Stimulated activated naive B cell treated with anti-CD40 and anti-IgM and Interleukin-4, amounts not matched to agents 10 μg/mL and 1 μg/mL and 100 μg/mL, for 72 hours (primary cell): ENCODE data around the gene PPP3CA.
"Not testable (repeated sequence)": the region's sequence is repeated elsewhere in the genome, so short reads cannot be mapped to it uniquely, and the experiment has no call there.

Experiments used
- ATAC-seq, 2 donors: fragments of 150-1000 bp; cut with Tn5 transposase; replicated peaks; 2 replicates each; pipeline ENCODE4 v1.10.0; 2021; ENCODE audit warnings: moderate library complexity in 1 of 2
- DNase-seq: peaks from one replicate; pipeline ENCODE4 v3.0.0; 2021
- H3K27ac Mint-ChIP-seq: one replicate; pipeline ENCODE4 v1.8.0; 2022; ENCODE audit warnings: mild to moderate bottlenecking, mixed read lengths
- H3K27me3 Mint-ChIP-seq, 2 donors: one replicate each; pipeline ENCODE4 v1.8.0; 2022; ENCODE audit warnings: mixed read lengths in 2 of 2
- H3K36me3 Mint-ChIP-seq, 2 donors: one replicate each; pipeline ENCODE4 v1.8.0; 2022; ENCODE audit warnings: mixed read lengths in 2 of 2, mild to moderate bottlenecking in 1 of 2
- H3K4me1 Mint-ChIP-seq, 2 donors: one replicate each; pipeline ENCODE4 v1.8.0; 2022; ENCODE audit warnings: mixed read lengths in 2 of 2, mild to moderate bottlenecking in 1 of 2
- H3K4me3 Mint-ChIP-seq, 2 donors: one replicate each; pipeline ENCODE4 v1.8.0; 2022; ENCODE audit warnings: mild to moderate bottlenecking in 2 of 2, mixed read lengths in 2 of 2, moderate library complexity in 1 of 2
- H3K9me3 Mint-ChIP-seq, 2 donors: one replicate each; pipeline ENCODE4 v1.8.0; 2022; ENCODE audit warnings: mixed read lengths in 2 of 2, mild to moderate bottlenecking in 1 of 2

The PPP3CA gene

DNA sequence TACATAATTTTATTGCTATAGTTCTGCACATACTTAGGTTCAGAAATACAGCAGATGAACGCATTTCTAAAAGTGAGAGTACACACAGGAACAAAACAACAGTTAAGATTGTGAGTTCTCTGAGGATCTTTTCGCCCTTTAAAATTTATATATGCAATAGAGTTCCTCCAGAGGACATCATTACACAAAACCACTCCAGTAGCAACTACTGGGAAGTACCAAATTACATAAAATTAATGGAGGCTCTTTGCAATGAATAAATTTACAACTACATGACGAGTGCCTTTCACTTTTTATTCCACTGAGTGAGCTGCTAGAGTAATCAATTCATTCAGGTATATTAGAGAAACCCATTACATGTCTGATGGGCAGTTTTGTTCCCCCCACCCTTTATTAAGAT, 107.2 kb downstream of the PPP3CA start:
- Mint-ChIP-seq H3K9me3 (peaks cover 4% of the 10 kb centered on the region in 2 donors), H3K27ac (no peak overlapping the region), H3K4me1 (peaks cover 36 to 71% of the 10 kb centered on the region in 2 donors), H3K27me3 (no peaks in the 10 kb centered on the region), H3K36me3 (peaks cover 0 to 4% of the 10 kb centered on the region in 2 donors), H3K4me3 (no peak overlapping the region)
- DNase-seq: no peak
- ATAC-seq: no peak

DNA sequence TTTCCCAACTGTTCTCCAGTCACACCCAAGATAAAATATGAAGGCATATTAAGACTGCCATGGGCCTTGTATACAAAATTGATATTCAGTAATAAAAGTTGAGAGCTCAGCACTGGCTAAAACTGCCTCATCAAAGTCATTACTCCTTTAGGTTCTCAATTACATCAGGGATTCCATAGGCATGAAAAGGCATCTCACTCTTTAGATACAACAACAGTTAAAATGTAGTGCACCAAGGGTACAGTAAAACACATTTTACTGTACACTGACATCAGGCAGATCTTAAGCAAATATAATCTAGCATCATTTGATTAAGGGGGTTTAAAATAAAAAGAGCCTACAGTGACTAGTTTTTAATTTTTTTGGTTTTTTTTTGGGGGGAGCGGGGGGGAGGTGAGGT, 107.7 kb downstream of the PPP3CA start:
- DNase-seq: no peak
- ATAC-seq: no peak
- H3K36me3 Mint-ChIP-seq: peaks cover 0 to 4% of the 10 kb centered on the region in 2 donors
- H3K27ac Mint-ChIP-seq: no peak overlapping the region
- no peak overlapping the region for H3K4me3 Mint-ChIP-seq
- peaks cover 4% of the 10 kb centered on the region in 2 donors for H3K9me3 Mint-ChIP-seq
- H3K27me3 Mint-ChIP-seq: no peaks in the 10 kb centered on the region
- peaks cover 35 to 67% of the 10 kb centered on the region in 2 donors for H3K4me1 Mint-ChIP-seq

DNA sequence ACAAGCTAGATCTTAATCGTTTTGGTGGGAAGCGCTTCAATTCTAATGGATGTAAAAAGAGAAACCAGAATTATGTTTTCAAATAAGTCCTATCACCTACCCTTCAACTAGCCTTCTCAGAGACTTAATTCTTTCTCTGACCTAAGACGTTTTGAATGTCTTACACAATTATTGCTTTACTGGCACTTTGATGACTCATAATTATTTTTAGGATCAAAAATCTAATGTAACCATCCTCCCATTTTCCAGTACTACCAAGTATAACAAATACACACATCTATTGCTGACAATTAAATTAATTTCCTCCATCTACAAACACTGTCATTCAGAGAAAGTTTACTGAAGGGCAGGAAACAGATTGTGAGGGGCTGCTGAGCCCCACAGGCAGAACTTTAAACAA, 108.6 kb downstream of the PPP3CA start:
- Mint-ChIP-seq H3K9me3 (peaks cover 4% of the 10 kb centered on the region in 2 donors), H3K36me3 (peaks cover 3 to 9% of the 10 kb centered on the region in 2 donors), H3K27ac (no peak overlapping the region), H3K4me1 (peaks cover 37 to 68% of the 10 kb centered on the region in 2 donors), H3K4me3 (no peak overlapping the region), H3K27me3 (no peaks in the 10 kb centered on the region)
- DNase-seq (no peak), ATAC-seq (no peak)

DNA sequence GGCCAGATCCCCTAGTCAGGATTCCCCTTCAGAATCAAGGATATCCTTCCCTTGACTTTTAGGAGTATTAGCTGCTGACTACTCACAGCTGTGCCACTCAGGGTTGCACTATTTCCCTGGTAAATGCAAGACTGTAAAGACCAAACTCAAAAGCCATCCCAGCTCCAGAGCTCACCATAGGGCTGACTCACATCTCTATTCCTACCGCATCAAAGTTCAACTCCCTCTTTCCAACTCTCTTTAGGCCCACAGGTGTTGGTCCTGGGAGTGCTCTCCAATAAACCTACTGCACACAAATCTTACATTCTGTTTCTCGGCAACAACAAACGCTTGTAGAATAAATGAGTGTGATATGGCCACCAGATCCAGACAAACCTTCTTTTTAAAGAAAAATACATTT, 109.6 kb downstream of the PPP3CA start:
- Mint-ChIP-seq H3K27me3 (no peaks in the 10 kb centered on the region), H3K27ac (no peak overlapping the region), H3K4me3 (no peak overlapping the region), H3K36me3 (peaks cover 3 to 5% of the 10 kb centered on the region in 2 donors), H3K4me1 (peaks cover 33 to 63% of the 10 kb centered on the region in 2 donors), H3K9me3 (peaks cover 0 to 4% of the 10 kb centered on the region in 2 donors)
- no peak for DNase-seq
- no peak for ATAC-seq

DNA sequence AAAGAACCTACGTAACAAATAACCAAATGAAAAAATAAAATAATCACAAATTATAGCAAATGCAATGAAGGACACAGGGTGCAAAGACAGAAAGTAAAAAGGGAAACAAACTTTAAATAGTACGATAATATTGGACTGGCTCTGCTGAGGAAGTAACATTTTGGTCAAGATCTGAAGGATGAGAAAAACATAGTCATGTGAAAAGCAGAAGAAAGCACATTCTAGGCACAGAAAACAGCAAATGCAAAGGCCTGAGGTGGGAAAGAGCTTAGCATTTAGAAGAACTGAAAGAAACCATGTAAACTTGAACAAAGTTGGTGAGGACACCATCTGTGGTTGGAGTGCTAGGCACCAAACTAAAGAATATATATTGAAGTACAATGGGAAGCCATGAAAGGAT, 111.2 kb downstream of the PPP3CA start:
- ATAC-seq: peak; percentile 49 to 71
- H3K4me1 Mint-ChIP-seq: peaks cover 36 to 66% of the 10 kb centered on the region in 2 donors
- H3K9me3 Mint-ChIP-seq: peaks cover 0 to 4% of the 10 kb centered on the region in 2 donors
- H3K27me3 Mint-ChIP-seq: no peaks in the 10 kb centered on the region
- H3K4me3 Mint-ChIP-seq: peak overlapping the region; percentile 0 to 55
- no peak for DNase-seq
- H3K27ac Mint-ChIP-seq: peak overlapping the region; percentile 70
- H3K36me3 Mint-ChIP-seq: peaks cover 3 to 5% of the 10 kb centered on the region in 2 donors

DNA sequence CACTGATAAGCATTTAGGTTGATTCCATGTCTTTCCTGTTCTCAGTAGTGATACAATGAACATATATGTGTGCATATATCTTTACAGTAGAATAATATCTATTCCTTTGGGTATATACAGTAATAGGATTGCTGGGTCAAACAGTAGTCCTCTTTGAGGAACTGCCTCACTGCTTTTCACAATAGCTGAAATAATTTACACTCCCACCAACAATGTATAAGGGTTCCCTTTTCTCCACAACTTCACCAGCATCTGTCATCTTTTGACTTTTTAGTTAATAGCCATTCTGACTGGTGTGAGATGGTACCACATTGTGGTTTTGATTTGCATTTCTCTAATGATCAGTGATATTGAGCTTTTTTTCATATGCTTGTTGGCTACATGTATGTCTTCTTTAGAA, 113.2 kb downstream of the PPP3CA start:
- not testable (repeated sequence) for H3K27me3 Mint-ChIP-seq, H3K4me3 Mint-ChIP-seq

DNA sequence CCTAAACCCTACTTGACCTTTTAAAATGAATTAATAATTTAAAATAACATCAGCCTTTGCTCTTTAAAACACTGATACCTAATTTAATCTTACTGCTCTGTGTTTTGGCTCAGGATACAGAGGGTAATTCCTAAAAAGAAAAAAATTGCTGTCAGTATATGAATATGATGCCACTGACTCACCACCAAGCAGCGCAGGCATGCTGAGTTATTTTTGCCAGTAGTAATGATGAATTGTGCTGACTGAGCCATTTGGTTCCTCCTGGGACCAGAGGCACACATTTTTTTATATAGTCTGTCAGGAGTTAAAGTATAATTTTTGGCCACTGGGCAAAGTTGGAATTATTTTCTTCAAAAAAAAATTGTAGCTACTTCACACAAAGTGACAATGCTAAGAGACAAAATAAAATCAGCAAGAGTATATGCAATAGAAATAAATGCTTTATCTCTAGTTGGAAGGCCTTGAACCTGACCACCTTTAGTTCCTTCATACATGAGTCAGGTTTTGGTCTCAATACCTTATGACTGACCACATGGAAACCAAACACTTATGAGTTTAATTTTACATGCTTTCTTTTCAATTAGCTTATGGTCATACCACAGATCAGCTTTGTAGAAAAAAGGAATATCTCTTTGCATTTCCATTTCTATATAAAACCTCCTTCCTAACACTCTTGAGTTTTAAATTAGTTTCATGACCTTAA, 115.1 kb downstream of the PPP3CA start:
- peaks cover 28 to 48% of the 10 kb centered on the region in 2 donors for H3K4me1 Mint-ChIP-seq
- no peaks in the 10 kb centered on the region for H3K27me3 Mint-ChIP-seq
- no peak overlapping the region for H3K4me3 Mint-ChIP-seq
- DNase-seq: peak; percentile 31
- peak; percentile 88 to 96 for ATAC-seq
- H3K36me3 Mint-ChIP-seq: peaks cover 7 to 12% of the 10 kb centered on the region in 2 donors
- H3K9me3 Mint-ChIP-seq: peaks cover 0 to 6% of the 10 kb centered on the region in 2 donors
- H3K27ac Mint-ChIP-seq: no peak overlapping the region

More for the DNA sequence above, 113.2 kb downstream of the PPP3CA start:
- not testable (repeated sequence) for DNase-seq, H3K9me3 Mint-ChIP-seq, H3K27ac Mint-ChIP-seq, ATAC-seq
- Mint-ChIP-seq H3K4me1 (peaks cover 37 to 62% of the 10 kb centered on the region in 2 donors), H3K36me3 (peaks cover 5 to 12% of the 10 kb centered on the region in 2 donors)

DNA sequence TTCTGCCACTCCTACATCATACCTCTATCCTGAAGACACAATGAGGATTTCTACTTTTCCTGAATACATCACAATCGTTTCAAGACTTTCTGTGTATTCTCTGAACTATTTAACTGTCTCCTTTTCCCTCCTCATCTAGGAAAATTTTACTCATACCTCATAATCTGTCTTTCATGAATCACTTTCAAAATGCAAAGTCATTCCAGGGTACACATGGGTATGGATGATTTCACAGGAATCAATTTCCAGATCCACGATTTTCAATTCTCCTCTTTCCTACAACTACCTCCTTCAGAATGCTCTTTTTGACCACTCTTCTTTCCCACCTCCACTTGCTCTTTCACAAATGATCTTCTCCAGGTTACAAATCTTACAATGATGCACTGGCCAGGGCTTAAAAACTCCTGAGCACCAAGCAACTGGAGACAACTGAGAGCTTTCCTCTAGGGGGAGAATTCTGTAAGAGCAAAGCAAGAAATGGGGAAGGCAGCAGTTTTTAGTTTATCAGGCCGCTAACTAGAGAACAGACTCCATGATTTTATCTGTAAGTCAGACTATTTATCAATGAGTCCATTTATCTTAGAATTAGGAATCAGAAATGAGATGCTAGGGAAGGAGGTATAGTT, 116.4 kb downstream of the PPP3CA start:
- no peaks in the 10 kb centered on the region for H3K27me3 Mint-ChIP-seq
- no peak overlapping the region for H3K4me3 Mint-ChIP-seq
- ATAC-seq: no peak
- peak overlapping the region; percentile 2 for H3K27ac Mint-ChIP-seq
- peaks cover 7 to 12% of the 10 kb centered on the region in 2 donors for H3K36me3 Mint-ChIP-seq
- no peak for DNase-seq
- H3K4me1 Mint-ChIP-seq: peaks cover 28 to 42% of the 10 kb centered on the region in 2 donors
- peaks cover 0 to 3% of the 10 kb centered on the region in 2 donors for H3K9me3 Mint-ChIP-seq

DNA sequence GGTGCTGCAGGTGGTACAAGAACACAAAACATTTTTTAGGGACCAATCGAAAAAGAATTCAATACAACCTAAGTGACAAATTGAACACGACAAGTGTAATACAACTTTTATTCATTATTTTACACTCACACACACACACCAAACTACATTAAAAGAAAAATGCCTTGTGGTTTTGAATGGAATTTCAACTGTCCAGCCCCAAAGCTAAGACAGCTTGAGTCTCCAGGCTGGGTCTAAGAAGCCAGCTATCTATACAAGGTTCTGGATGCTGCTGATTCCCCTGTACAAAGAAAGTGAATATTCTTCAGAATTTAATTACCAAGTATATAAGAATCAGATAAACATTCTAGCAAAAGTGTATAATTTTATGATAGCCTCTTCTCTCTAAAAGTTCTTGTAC, 118.2 kb downstream of the PPP3CA start:
- Mint-ChIP-seq H3K27me3 (no peaks in the 10 kb centered on the region), H3K9me3 (peaks cover 0 to 3% of the 10 kb centered on the region in 2 donors), H3K4me1 (peaks cover 29 to 45% of the 10 kb centered on the region in 2 donors), H3K4me3 (no peak overlapping the region), H3K36me3 (peaks cover 7 to 11% of the 10 kb centered on the region in 2 donors), H3K27ac (no peak overlapping the region)
- ATAC-seq: no peak
- DNase-seq: no peak

DNA sequence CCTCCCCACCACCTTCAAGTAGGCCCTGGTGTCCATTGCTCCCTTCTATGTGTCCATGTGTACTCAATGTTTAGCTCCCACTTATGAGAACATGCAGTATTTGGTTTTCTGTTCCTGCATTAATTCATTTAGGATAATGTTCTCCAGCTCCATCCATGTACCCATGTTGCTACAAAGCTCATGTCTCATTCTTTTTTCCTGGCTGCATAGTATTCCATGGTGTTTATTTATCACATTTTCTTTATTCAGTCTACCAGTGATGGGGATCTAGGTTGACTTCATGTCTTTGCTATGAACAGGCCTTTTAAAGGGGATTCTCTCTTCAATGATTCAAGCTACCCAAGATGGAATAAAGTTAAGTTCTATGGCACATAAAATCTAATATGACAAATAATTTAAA, 119.6 kb downstream of the PPP3CA start:
- ATAC-seq: no peak
- DNase-seq: no peak
- Mint-ChIP-seq H3K4me1 (peaks cover 30 to 50% of the 10 kb centered on the region in 2 donors), H3K36me3 (peaks cover 4 to 7% of the 10 kb centered on the region in 2 donors), H3K4me3 (no peak overlapping the region), H3K9me3 (peaks cover 0 to 3% of the 10 kb centered on the region in 2 donors), H3K27me3 (no peaks in the 10 kb centered on the region), H3K27ac (no peak overlapping the region)

DNA sequence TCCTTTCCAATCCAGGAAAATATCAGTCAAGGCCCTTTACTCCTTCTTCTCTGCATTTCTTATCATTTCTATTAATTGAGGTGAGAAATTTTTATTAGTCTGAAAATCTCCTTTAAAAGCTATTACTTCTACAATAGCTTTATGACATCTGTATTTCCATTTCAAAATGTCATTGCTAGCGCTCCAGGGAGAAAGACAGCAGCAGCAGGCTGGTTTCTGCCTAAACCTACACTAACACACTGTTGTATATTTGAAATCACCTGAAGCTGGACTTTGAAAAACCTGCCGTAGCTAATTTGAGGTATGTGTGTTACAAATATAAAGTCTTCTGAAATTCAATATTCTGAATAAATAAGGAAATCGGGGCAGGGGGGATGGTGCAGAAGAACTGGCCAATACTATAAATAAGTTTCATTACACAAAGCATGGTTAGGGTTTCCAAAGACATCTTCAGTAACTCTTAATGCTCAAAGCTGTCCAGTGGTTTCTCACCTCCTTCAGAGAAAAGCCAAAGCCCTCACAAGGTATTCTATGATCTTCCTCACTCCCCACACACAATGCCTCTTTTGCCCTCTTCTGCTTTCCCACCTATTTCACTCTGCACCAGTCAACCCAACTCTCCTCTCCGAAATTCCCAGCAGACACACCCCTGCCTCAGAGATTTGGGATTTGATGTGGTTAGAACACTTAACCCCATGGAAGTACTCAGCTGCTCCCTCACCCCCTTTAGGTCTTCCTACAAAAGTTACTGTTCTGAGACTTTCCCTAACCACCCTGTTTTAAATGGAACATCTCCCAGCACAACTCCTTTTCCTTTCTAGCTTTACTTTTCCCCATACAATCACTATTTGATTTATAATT, 122.7 kb downstream of the PPP3CA start:
- Mint-ChIP-seq H3K27ac (no peak overlapping the region), H3K36me3 (peaks cover 0 to 3% of the 10 kb centered on the region in 2 donors), H3K4me3 (no peak overlapping the region), H3K4me1 (peaks cover 24 to 35% of the 10 kb centered on the region in 2 donors), H3K27me3 (no peaks in the 10 kb centered on the region), H3K9me3 (peaks cover 0 to 3% of the 10 kb centered on the region in 2 donors)
- DNase-seq: no peak
- no peak for ATAC-seq

DNA sequence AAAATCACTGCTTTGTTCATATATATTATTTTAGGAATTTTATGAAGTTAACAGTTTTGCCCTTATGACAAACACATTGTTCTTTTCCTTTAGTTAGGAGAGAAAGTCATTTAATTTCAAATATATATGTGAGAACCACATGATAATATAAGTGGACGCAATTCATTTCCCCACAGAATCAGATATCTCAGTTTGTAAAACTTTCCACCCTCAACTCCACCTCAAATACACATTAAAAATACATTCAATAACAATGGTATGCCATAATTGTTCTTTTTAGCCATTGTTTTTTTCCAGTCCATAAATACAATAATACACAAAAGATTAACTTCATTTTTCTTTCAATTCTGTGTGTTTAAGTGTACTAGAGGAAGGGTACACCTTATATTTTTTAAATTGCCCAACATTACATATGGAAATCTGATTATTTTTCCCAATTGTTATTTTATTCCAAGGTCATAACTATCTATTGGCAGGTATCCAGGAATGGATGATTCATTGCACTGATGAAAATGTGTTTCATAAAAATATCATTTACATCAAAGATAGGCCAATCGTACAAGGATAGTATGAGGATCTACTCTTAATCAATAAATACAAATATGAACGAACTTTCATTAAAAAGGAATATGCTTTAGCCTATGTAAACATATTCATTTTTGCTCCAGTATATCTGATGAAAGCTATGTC, 125.0 kb downstream of the PPP3CA start:
- no peaks in the 10 kb centered on the region for H3K36me3 Mint-ChIP-seq
- ATAC-seq (no peak), DNase-seq (no peak)
- H3K27ac Mint-ChIP-seq: no peak overlapping the region
- no peak overlapping the region for H3K4me3 Mint-ChIP-seq
- H3K4me1 Mint-ChIP-seq: peaks cover 29 to 51% of the 10 kb centered on the region in 2 donors
- H3K9me3 Mint-ChIP-seq: no peaks in the 10 kb centered on the region
- H3K27me3 Mint-ChIP-seq: no peaks in the 10 kb centered on the region

DNA sequence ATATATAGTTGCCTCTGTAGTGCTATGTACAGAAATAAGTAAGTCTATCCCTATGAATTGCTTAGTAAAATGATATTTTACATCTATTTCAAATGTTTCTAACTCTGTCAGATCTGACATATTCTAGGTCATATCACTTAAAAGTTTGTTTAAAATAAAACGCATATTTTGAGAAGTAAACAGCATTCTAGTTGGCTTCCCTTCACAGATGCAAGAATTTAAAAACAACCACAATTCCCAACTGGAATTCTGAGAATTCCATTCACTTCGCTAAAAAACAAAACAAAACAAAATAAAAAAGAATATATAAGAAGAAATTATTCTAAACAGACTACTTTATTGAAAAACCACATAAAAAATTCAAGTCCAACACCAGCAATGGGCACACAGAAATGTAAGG, 126.0 kb downstream of the PPP3CA start:
- H3K9me3 Mint-ChIP-seq: no peaks in the 10 kb centered on the region
- H3K27me3 Mint-ChIP-seq: no peaks in the 10 kb centered on the region
- no peak overlapping the region for H3K27ac Mint-ChIP-seq
- peaks cover 30 to 51% of the 10 kb centered on the region in 2 donors for H3K4me1 Mint-ChIP-seq
- ATAC-seq (no peak), DNase-seq (no peak)
- H3K36me3 Mint-ChIP-seq: no peaks in the 10 kb centered on the region
- H3K4me3 Mint-ChIP-seq: no peak overlapping the region

DNA sequence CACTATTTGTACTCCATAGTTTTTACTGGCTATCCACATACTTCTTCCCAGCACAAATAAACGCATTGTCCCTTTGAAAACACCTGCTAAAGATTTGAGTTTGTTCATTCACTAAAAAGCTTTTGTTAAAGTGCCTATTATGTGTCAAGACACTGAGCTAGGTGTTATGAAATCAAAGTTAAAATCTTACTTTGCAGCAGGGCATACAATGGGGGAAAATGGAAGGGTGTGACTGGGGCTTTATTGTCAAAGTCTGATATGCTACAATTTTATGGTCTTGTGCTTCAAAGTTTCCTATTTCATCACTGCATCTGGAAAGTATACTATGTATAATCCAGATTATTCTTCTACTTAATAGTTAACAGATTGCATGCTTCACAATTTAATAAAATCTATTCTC, 128.4 kb downstream of the PPP3CA start:
- Mint-ChIP-seq H3K4me1 (peaks cover 25 to 45% of the 10 kb centered on the region in 2 donors), H3K36me3 (peaks cover 0 to 1% of the 10 kb centered on the region in 2 donors), H3K27me3 (no peaks in the 10 kb centered on the region), H3K27ac (no peak overlapping the region), H3K4me3 (no peak overlapping the region), H3K9me3 (no peaks in the 10 kb centered on the region)
- DNase-seq: no peak
- no peak for ATAC-seq
